ENCODE results near the gene ARHGAP25.

Gene ARHGAP25

GRCh38 chr2:68862889-68863288 lies 128.3 kb downstream of the ARHGAP25 start:
- DNase-seq (ENCODE audit: low read depth) = no peak

- DNase-seq (ENCODE audit: low read depth) = no peak
Observed at GRCh38 chr2:68863996-68864395, 129.4 kb downstream of the ARHGAP25 start.

DNA sequence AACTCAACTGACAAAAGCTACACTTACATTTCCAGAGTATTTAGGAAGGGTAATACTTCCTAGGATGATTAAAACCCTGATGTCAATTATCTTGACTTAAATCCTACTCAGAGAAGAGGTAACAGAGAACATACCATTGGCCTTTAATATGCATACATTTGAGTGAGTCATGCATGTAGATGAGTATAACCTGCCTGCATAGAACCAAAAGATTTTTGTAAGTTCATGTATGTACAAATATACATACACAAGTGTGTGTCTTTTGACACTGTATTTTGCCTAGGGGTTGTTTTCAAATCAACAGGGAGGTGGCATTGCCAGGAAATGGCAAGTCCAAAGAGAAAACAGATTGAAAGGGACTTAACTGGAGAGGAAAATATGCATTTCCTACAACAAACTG lies 130.5 kb downstream of the ARHGAP25 start:
- DNase-seq (ENCODE audit: low read depth) = no peak

- DNase-seq (ENCODE audit: low read depth) = peak; percentile 11
Observed at GRCh38 chr2:68870215-68870614, 135.6 kb downstream of the ARHGAP25 start.

DNA sequence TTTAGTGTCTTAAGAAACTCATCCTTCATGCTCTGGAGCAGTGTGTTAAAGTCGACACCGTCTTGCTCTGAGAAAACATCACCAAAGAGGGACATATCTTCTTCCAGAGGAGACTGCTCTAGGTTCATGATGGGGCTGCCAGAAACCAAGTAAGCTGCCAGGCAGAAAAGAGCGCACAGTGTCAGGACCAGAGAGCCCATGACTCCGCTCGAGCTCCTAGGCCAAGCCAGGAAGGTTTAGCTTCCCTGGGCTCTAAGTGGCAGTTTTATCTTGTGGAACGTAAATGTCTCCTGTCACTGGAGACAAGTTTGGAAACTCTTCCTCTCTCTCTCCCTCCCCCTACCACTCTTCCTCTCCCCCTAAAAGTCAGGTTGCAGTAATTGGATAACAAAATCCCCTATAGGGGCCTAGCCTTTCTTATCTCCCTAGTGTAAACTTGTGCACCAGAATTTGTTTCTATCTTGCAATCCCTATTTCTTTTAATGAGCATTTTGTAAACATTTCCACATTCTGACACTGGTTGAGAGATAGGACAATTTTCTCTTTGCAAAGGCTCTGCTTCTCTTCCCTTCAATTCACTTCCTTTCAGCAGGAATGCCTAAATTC lies 136.7 kb downstream of the ARHGAP25 start, which contains the start of gene BMP10:
TSS of gene BMP10 (minus strand) at position 239 of the 606 bp plus-strand sequence. CDS start at position 200, 39 bp downstream.
- no peak for DNase-seq (ENCODE audit: low read depth)
